CD4-positive, alpha-beta T cell (primary cell): ENCODE measurements around the gene RUFY3. TPM values are rescaled to one million over a fixed set of nuclear protein-coding genes. Genes with fewer than 3 reads are reported as not detected.
"Not testable (repeated sequence)": the region's sequence is repeated elsewhere in the genome, so short reads cannot be mapped to it uniquely, and the experiment has no call there.

Source experiments
- ATAC-seq: fragments of 200-7000 bp; cut with Tn5 transposase; one replicate; pipeline ENCODE4 v1.10.0; 2022; ENCODE audit warnings: mild to moderate bottlenecking; ENCODE audit not compliant: poor library complexity
- CTCF ChIA-PET: fragments of 350-600 bp; sonication (Branson Sonifier 250); formaldehyde crosslinking; loops from one replicate; lab custom pipeline; 2021; ENCODE audit warnings: antibody characterized with exemption, inconsistent platforms; lab: Charles Lee
- POLR2A ChIA-PET: fragments of 350-600 bp; sonication (Branson Sonifier 250); formaldehyde crosslinking; loops from one replicate; lab custom pipeline; 2021; ENCODE audit warnings: antibody characterized with exemption, inconsistent platforms; lab: Charles Lee
- DNase-seq, 14 experiments: peaks; one replicate each; pipeline ENCODE4 v3.0.0-alpha.2; 2013 to 2020; ENCODE audit warnings: mixed read lengths in 2 of 14
- H3K27ac ChIP-seq, 2 donors: one replicate each; pipeline versions ENCODE4 v1.5.1 to v1.7.0; 2013; ENCODE audit warnings: low read length in 2 of 2, low read depth in 1 of 2, mild to moderate bottlenecking in 1 of 2
- H3K27me3 ChIP-seq, 2 experiments: 1 replicate in 1 of 2; 2 replicates in 1 of 2; pipeline versions ENCODE4 v1.6.1 to v1.7.0; 2013; ENCODE audit warnings: low read length in 2 of 2, control low read depth in 1 of 2, mild to moderate bottlenecking in 1 of 2, moderate library complexity in 1 of 2; ENCODE audit not compliant: insufficient read depth in 2 of 2, control insufficient read depth in 1 of 2
- H3K36me3 ChIP-seq: one replicate; pipeline ENCODE4 v1.6.1; 2013; ENCODE audit warnings: low read length, control low read depth; ENCODE audit not compliant: insufficient read depth
- H3K4me1 ChIP-seq: one replicate; pipeline ENCODE4 v1.6.1; 2013; ENCODE audit warnings: low read length, control low read depth; ENCODE audit not compliant: insufficient read depth
- H3K4me3 ChIP-seq: one replicate; pipeline ENCODE4 v1.5.1; 2013; ENCODE audit warnings: mild to moderate bottlenecking, low read length, moderate library complexity
- H3K9me3 ChIP-seq, 2 experiments: 1 replicate in 1 of 2; 2 replicates in 1 of 2; pipeline versions ENCODE4 v1.6.1 to v1.7.0; 2013; ENCODE audit warnings: low read length in 2 of 2, mild to moderate bottlenecking in 2 of 2, control low read depth in 1 of 2, moderate library complexity in 1 of 2; ENCODE audit not compliant: control insufficient read depth in 1 of 2, insufficient read depth in 1 of 2
- H3K27ac Mint-ChIP-seq: one replicate; pipeline ENCODE4 v1.8.0; 2020; ENCODE audit warnings: mixed read lengths
- H3K27me3 Mint-ChIP-seq: one replicate; pipeline ENCODE4 v1.8.0; 2021; ENCODE audit warnings: mixed read lengths
- H3K36me3 Mint-ChIP-seq: one replicate; pipeline ENCODE4 v1.8.0; 2021; ENCODE audit warnings: low read depth, mixed read lengths
- H3K4me1 Mint-ChIP-seq: one replicate; pipeline ENCODE4 v1.8.0; 2021; ENCODE audit warnings: low read depth, mixed read lengths
- H3K4me3 Mint-ChIP-seq: one replicate; pipeline ENCODE4 v1.8.0; 2020; ENCODE audit warnings: mild to moderate bottlenecking, mixed read lengths
- H3K9me3 Mint-ChIP-seq: one replicate; pipeline ENCODE4 v1.8.0; 2020; ENCODE audit warnings: mixed read lengths
- CTCF ChIP-seq: fragments of 200-600 bp; IDR thresholded peaks from one replicate; pipeline ENCODE4 v1.8.0; 2022; ENCODE audit warnings: antibody characterized with exemption, mild to moderate bottlenecking
- intact Hi-C, 2 experiments: fragments of 100-400 bp; cut with DNase I in 1 of 2; cut with micrococcal nuclease in 1 of 2; formaldehyde crosslinking; loops; one replicate each; pipeline versions ENCODE4 v1.15.1 to v1.9.0; 2023 to 2025; cut with DNase I, micrococcal nuclease
- total RNA-seq, 174 experiments: library from RNA in 2 of 174; stranded (reverse) in 2 of 174; gene quantifications; one replicate each; pipeline ENCODE4 v1.2.3 and lab custom pipeline; 2021 to 2026

The RUFY3 gene
- total RNA-seq, 2 experiments from 2014 or later: 18.0 to 18.1 TPM

GRCh38 chr4:70701271-70701670 is 20.5 kb upstream of the RUFY3 start:
- Histone ChIP-seq H3K4me3 (no peak overlapping the region), H3K9me3 (no peaks in the 10 kb centered on the region), H3K4me1 (peaks cover 16% of the 10 kb centered on the region), H3K27ac (no peak overlapping the region), H3K36me3 (no peaks in the 10 kb centered on the region), H3K27me3 (no peaks in the 10 kb centered on the region)
- ChIA-PET POLR2A (interaction anchor here (0.6 to 6.4 kb wide), 3 partner anchors 11 to 35 kb away, joined by 3 to 166 read pairs (median 4); partner anchors contain the start of gene UTP3), CTCF (interaction anchor here (1.8 kb wide), 1 partner anchor 13 kb away, joined by 4 read pairs; the partner anchor contains the start of gene UTP3)
- intact Hi-C loops: no loop called here
- H3K4me1 Mint-ChIP-seq: peaks cover 20% of the 10 kb centered on the region
- no peak overlapping the region for H3K4me3 Mint-ChIP-seq
- H3K9me3 Mint-ChIP-seq: no peaks in the 10 kb centered on the region
- TF ChIP-seq CTCF: no peak
- ATAC-seq (no peak), DNase-seq (no peak)
- H3K27ac Mint-ChIP-seq: no peak overlapping the region
- H3K36me3 Mint-ChIP-seq: peaks cover 10% of the 10 kb centered on the region
- H3K27me3 Mint-ChIP-seq: no peaks in the 10 kb centered on the region

GRCh38 chr4:70702592-70702991 is 19.2 kb upstream of the RUFY3 start:
- H3K4me3 ChIP-seq, H3K9me3 Mint-ChIP-seq, ATAC-seq, H3K9me3 ChIP-seq, H3K27me3 ChIP-seq, H3K27me3 Mint-ChIP-seq, H3K36me3 Mint-ChIP-seq, DNase-seq, intact Hi-C loops, H3K36me3 ChIP-seq, H3K27ac ChIP-seq: not testable (repeated sequence)
- peaks cover 24% of the 10 kb centered on the region for H3K4me1 ChIP-seq
- ChIA-PET CTCF (interaction anchor here (1.2 kb wide), 1 partner anchor 35 kb away, joined by 3 read pairs; no protein-coding TSS in a partner anchor), POLR2A (interaction anchor here (4.3 to 6.4 kb wide), 3 partner anchors 12 to 136 kb away, joined by 48 to 166 read pairs (median 127); partner anchors contain the start of genes GRSF1 and UTP3)
- Mint-ChIP-seq H3K4me1 (peaks cover 33% of the 10 kb centered on the region), H3K27ac (peak overlapping the region; percentile 52), H3K4me3 (peak overlapping the region; percentile 71)

GRCh38 chr4:70703619-70704214 is 18.0 kb upstream of the RUFY3 start:
- Histone ChIP-seq H3K4me3 (peak overlapping the region; percentile 66), H3K27me3 (no peaks in the 10 kb centered on the region), H3K27ac (peak overlapping the region; percentile 61 to 71), H3K9me3 (no peaks in the 10 kb centered on the region), H3K36me3 (no peaks in the 10 kb centered on the region), H3K4me1 (peaks cover 24% of the 10 kb centered on the region)
- Mint-ChIP-seq H3K36me3 (peaks cover 10% of the 10 kb centered on the region), H3K27ac (peak overlapping the region; percentile 91), H3K4me3 (peak overlapping the region; percentile 94), H3K27me3 (no peaks in the 10 kb centered on the region), H3K9me3 (no peaks in the 10 kb centered on the region), H3K4me1 (peaks cover 33% of the 10 kb centered on the region)
- ChIA-PET CTCF (interaction anchor here (0.9 to 3.7 kb wide), 6 partner anchors 11 to 34 kb away, joined by 3 to 35 read pairs (median 3); partner anchors contain the start of gene UTP3), POLR2A (interaction anchor here (0.6 to 6.4 kb wide), 15 partner anchors 8 to 306 kb away, joined by 3 to 166 read pairs (median 14); partner anchors contain the start of genes DCK, GRSF1, MOB1B and RUFY3)
- no peak for DNase-seq
- no peak for ATAC-seq
- TF ChIP-seq CTCF: no peak
- intact Hi-C loops: loop anchor here (1.0 to 2.0 kb wide), 2 partner anchors 14 to 31 kb away; no protein-coding TSS in a partner anchor
